ENCODE results near the gene TACO1. TPM values are rescaled to one million over a fixed set of nuclear protein-coding genes. Genes with fewer than 3 reads are reported as not detected.

Gene TACO1
- polyA plus RNA-seq, 4 donors, result 24.1 to 48.8 (median 32.5) TPM

- Histone ChIP-seq H3K36me3 (ENCODE audit: control insufficient read depth in 3 of 3, insufficient read depth in 2 of 3, low read depth in 1 of 3, low read length in 3 of 3) (peaks cover 0 to under 1% (median 0%) of the 10 kb centered on the region in 3 donors), H3K27ac (ENCODE audit: low read depth in 1 of 3, low read length in 2 of 3) (no peak overlapping the region), H3K4me3 (ENCODE audit: low read depth in 1 of 3, low read length in 3 of 3) (peak overlapping the region in 1 of 3 donors; percentile 100), H3K9me3 (ENCODE audit: control insufficient read depth in 2 of 2, insufficient read depth in 1 of 2, low read depth in 1 of 2, low read length in 1 of 2) (no peaks in the 10 kb centered on the region), H3K4me1 (ENCODE audit: control insufficient read depth in 3 of 3, insufficient read depth in 2 of 3, low read depth in 1 of 3, low read length in 2 of 3) (peaks cover 4 to 9% (median 6%) of the 10 kb centered on the region in 3 donors), H3K27me3 (ENCODE audit: control insufficient read depth in 3 of 3, insufficient read depth in 3 of 3, low read length in 3 of 3) (peaks cover 0 to 2% (median 0%) of the 10 kb centered on the region in 3 donors)
- DNase-seq (no peak), FAIRE-seq (no peak)
- WGBS, 3 donors, result 44 to 53% (median 44%) methylated on average over 7 of the region's 7 CpGs
Observed at GRCh38 chr17:63623786-63624530, 23.3 kb downstream of the TACO1 start.

GRCh38 chr17:63624531-63624880, 23.8 kb downstream of the TACO1 start:
- Histone ChIP-seq H3K27ac (ENCODE audit: low read depth in 1 of 3, low read length in 2 of 3) (no peak overlapping the region), H3K4me1 (ENCODE audit: control insufficient read depth in 3 of 3, insufficient read depth in 2 of 3, low read depth in 1 of 3, low read length in 2 of 3) (peaks cover 4 to 10% (median 6%) of the 10 kb centered on the region in 3 donors), H3K36me3 (ENCODE audit: control insufficient read depth in 3 of 3, insufficient read depth in 2 of 3, low read depth in 1 of 3, low read length in 3 of 3) (peaks cover 0 to 2% (median 0%) of the 10 kb centered on the region in 3 donors), H3K27me3 (ENCODE audit: control insufficient read depth in 3 of 3, insufficient read depth in 3 of 3, low read length in 3 of 3) (peaks cover 0 to 2% (median 0%) of the 10 kb centered on the region in 3 donors), H3K9me3 (ENCODE audit: control insufficient read depth in 2 of 2, insufficient read depth in 1 of 2, low read depth in 1 of 2, low read length in 1 of 2) (no peaks in the 10 kb centered on the region), H3K4me3 (ENCODE audit: low read depth in 1 of 3, low read length in 3 of 3) (no peak overlapping the region)
- no peak for DNase-seq
- FAIRE-seq, result no peak
- WGBS, 3 donors, result 84 to 92% (median 89%) methylated on average over 1 of the region's 1 CpG

- Histone ChIP-seq H3K4me3 (ENCODE audit: low read depth in 1 of 3, low read length in 3 of 3) (no peak overlapping the region), H3K27me3 (ENCODE audit: control insufficient read depth in 3 of 3, insufficient read depth in 3 of 3, low read length in 3 of 3) (no peaks in the 10 kb centered on the region), H3K4me1 (ENCODE audit: control insufficient read depth in 3 of 3, insufficient read depth in 2 of 3, low read depth in 1 of 3, low read length in 2 of 3) (peaks cover 4 to 12% (median 6%) of the 10 kb centered on the region in 3 donors), H3K36me3 (ENCODE audit: control insufficient read depth in 3 of 3, insufficient read depth in 2 of 3, low read depth in 1 of 3, low read length in 3 of 3) (peaks cover 0 to 2% (median 0%) of the 10 kb centered on the region in 3 donors), H3K27ac (ENCODE audit: low read depth in 1 of 3, low read length in 2 of 3) (no peak overlapping the region), H3K9me3 (ENCODE audit: control insufficient read depth in 2 of 2, insufficient read depth in 1 of 2, low read depth in 1 of 2, low read length in 1 of 2) (no peaks in the 10 kb centered on the region)
- DNase-seq (no peak), FAIRE-seq (no peak)
- 57 to 64% (median 58%) methylated on average over 4 of the region's 4 CpGs for WGBS, 3 donors
Observed at GRCh38 chr17:63626551-63627180, 26.0 kb downstream of the TACO1 start.

- Histone ChIP-seq H3K27me3 (ENCODE audit: control insufficient read depth in 3 of 3, insufficient read depth in 3 of 3, low read length in 3 of 3) (no peaks in the 10 kb centered on the region), H3K4me1 (ENCODE audit: control insufficient read depth in 3 of 3, insufficient read depth in 2 of 3, low read depth in 1 of 3, low read length in 2 of 3) (peaks cover 0 to 6% (median 3%) of the 10 kb centered on the region in 3 donors), H3K9me3 (ENCODE audit: control insufficient read depth in 2 of 2, insufficient read depth in 1 of 2, low read depth in 1 of 2, low read length in 1 of 2) (no peaks in the 10 kb centered on the region), H3K36me3 (ENCODE audit: control insufficient read depth in 3 of 3, insufficient read depth in 2 of 3, low read depth in 1 of 3, low read length in 3 of 3) (peaks cover 0 to 7% (median 0%) of the 10 kb centered on the region in 3 donors), H3K27ac (ENCODE audit: low read depth in 1 of 3, low read length in 2 of 3) (no peak overlapping the region), H3K4me3 (ENCODE audit: low read depth in 1 of 3, low read length in 3 of 3) (no peak overlapping the region)
- no peak for DNase-seq
- WGBS, 3 donors, result 71 to 76% (median 71%) methylated on average over 1 of the region's 1 CpG
- FAIRE-seq, result no peak
Observed at GRCh38 chr17:63629627-63630026, 28.9 kb downstream of the TACO1 start.

- Histone ChIP-seq H3K36me3 (ENCODE audit: control insufficient read depth in 3 of 3, insufficient read depth in 2 of 3, low read depth in 1 of 3, low read length in 3 of 3) (peaks cover 0 to 9% (median 3%) of the 10 kb centered on the region in 3 donors), H3K4me1 (ENCODE audit: control insufficient read depth in 3 of 3, insufficient read depth in 2 of 3, low read depth in 1 of 3, low read length in 2 of 3) (peaks cover 0 to 6% (median 3%) of the 10 kb centered on the region in 3 donors), H3K27ac (ENCODE audit: low read depth in 1 of 3, low read length in 2 of 3) (no peak overlapping the region), H3K27me3 (ENCODE audit: control insufficient read depth in 3 of 3, insufficient read depth in 3 of 3, low read length in 3 of 3) (no peaks in the 10 kb centered on the region), H3K9me3 (ENCODE audit: control insufficient read depth in 2 of 2, insufficient read depth in 1 of 2, low read depth in 1 of 2, low read length in 1 of 2) (no peaks in the 10 kb centered on the region), H3K4me3 (ENCODE audit: low read depth in 1 of 3, low read length in 3 of 3) (no peak overlapping the region)
- no peak for FAIRE-seq
- WGBS, 3 donors, result 85 to 87% (median 87%) methylated on average over 3 of the region's 3 CpGs
- DNase-seq, result no peak
Observed at GRCh38 chr17:63631062-63631461, 30.4 kb downstream of the TACO1 start.

- WGBS, 3 donors, result 86 to 100% (median 97%) methylated on average over 1 of the region's 1 CpG
- Histone ChIP-seq H3K4me3 (ENCODE audit: low read depth in 1 of 3, low read length in 3 of 3) (no peak overlapping the region), H3K4me1 (ENCODE audit: control insufficient read depth in 3 of 3, insufficient read depth in 2 of 3, low read depth in 1 of 3, low read length in 2 of 3) (peaks cover 0 to 6% (median 3%) of the 10 kb centered on the region in 3 donors), H3K27me3 (ENCODE audit: control insufficient read depth in 3 of 3, insufficient read depth in 3 of 3, low read length in 3 of 3) (no peaks in the 10 kb centered on the region), H3K36me3 (ENCODE audit: control insufficient read depth in 3 of 3, insufficient read depth in 2 of 3, low read depth in 1 of 3, low read length in 3 of 3) (peaks cover 3 to 13% (median 7%) of the 10 kb centered on the region in 3 donors), H3K9me3 (ENCODE audit: control insufficient read depth in 2 of 2, insufficient read depth in 1 of 2, low read depth in 1 of 2, low read length in 1 of 2) (no peaks in the 10 kb centered on the region), H3K27ac (ENCODE audit: low read depth in 1 of 3, low read length in 2 of 3) (no peak overlapping the region)
- DNase-seq (no peak), FAIRE-seq (no peak)
Observed at GRCh38 chr17:63631626-63632025, 30.9 kb downstream of the TACO1 start.

GRCh38 chr17:63633742-63634141, 33.0 kb downstream of the TACO1 start:
- DNase-seq (no peak), FAIRE-seq (no peak)
- Histone ChIP-seq H3K4me3 (ENCODE audit: low read depth in 1 of 3, low read length in 3 of 3) (no peak overlapping the region), H3K27ac (ENCODE audit: low read depth in 1 of 3, low read length in 2 of 3) (no peak overlapping the region), H3K36me3 (ENCODE audit: control insufficient read depth in 3 of 3, insufficient read depth in 2 of 3, low read depth in 1 of 3, low read length in 3 of 3) (peaks cover 3 to 19% (median 10%) of the 10 kb centered on the region in 3 donors), H3K4me1 (ENCODE audit: control insufficient read depth in 3 of 3, insufficient read depth in 2 of 3, low read depth in 1 of 3, low read length in 2 of 3) (peaks cover 0 to 3% (median 0%) of the 10 kb centered on the region in 3 donors), H3K9me3 (ENCODE audit: control insufficient read depth in 2 of 2, insufficient read depth in 1 of 2, low read depth in 1 of 2, low read length in 1 of 2) (no peaks in the 10 kb centered on the region), H3K27me3 (ENCODE audit: control insufficient read depth in 3 of 3, insufficient read depth in 3 of 3, low read length in 3 of 3) (no peaks in the 10 kb centered on the region)

GRCh38 chr17:63634163-63634562, 33.5 kb downstream of the TACO1 start:
- no peak for FAIRE-seq
- H3K27me3 ChIP-seq (ENCODE audit: control insufficient read depth in 3 of 3, insufficient read depth in 3 of 3, low read length in 3 of 3), result no peaks in the 10 kb centered on the region
- no peak for DNase-seq
- H3K4me1 ChIP-seq (ENCODE audit: control insufficient read depth in 3 of 3, insufficient read depth in 2 of 3, low read depth in 1 of 3, low read length in 2 of 3), result peaks cover 0 to 3% (median 0%) of the 10 kb centered on the region in 3 donors
- H3K4me3 ChIP-seq (ENCODE audit: low read depth in 1 of 3, low read length in 3 of 3), result no peak overlapping the region
- no peaks in the 10 kb centered on the region for H3K9me3 ChIP-seq (ENCODE audit: control insufficient read depth in 2 of 2, insufficient read depth in 1 of 2, low read depth in 1 of 2, low read length in 1 of 2)
- peaks cover 3 to 17% (median 10%) of the 10 kb centered on the region in 3 donors for H3K36me3 ChIP-seq (ENCODE audit: control insufficient read depth in 3 of 3, insufficient read depth in 2 of 3, low read depth in 1 of 3, low read length in 3 of 3)
- no peak overlapping the region for H3K27ac ChIP-seq (ENCODE audit: low read depth in 1 of 3, low read length in 2 of 3)
- WGBS, 3 donors, result 66 to 92% (median 90%) methylated on average over 4 of the region's 4 CpGs

Measured in small intestine (tissue), 7 donors.